T-helper 17 cell (primary cell): ENCODE measurements around the gene SLC6A2. TPM values are rescaled to one million over a fixed set of nuclear protein-coding genes. Genes with fewer than 3 reads are reported as not detected.

Source experiments
- ATAC-seq: fragments of 150-1000 bp; cut with Tn5 transposase; 2 replicates; pipeline ENCODE4 v1.10.0; 2021; ENCODE audit warnings: mild to moderate bottlenecking, moderate library complexity
- DNase-seq, 3 donors: peaks; one replicate each; pipeline versions ENCODE4 v3.0.0 to v3.0.0-alpha.2; 2020 to 2021
- H3K9me3 ChIP-seq: one replicate; pipeline ENCODE4 v1.7.0; 2013; ENCODE audit warnings: low read length, mild to moderate bottlenecking; ENCODE audit not compliant: control insufficient read depth, poor library complexity, severe bottlenecking
- H3K27ac Mint-ChIP-seq: one replicate; pipeline ENCODE4 v1.8.0; 2022; ENCODE audit warnings: mild to moderate bottlenecking, moderate library complexity, mixed read lengths
- H3K27me3 Mint-ChIP-seq: one replicate; pipeline ENCODE4 v1.8.0; 2022; ENCODE audit warnings: mixed read lengths
- H3K36me3 Mint-ChIP-seq: one replicate; pipeline ENCODE4 v1.8.0; 2022; ENCODE audit warnings: low read depth, mixed read lengths
- H3K4me1 Mint-ChIP-seq: one replicate; pipeline ENCODE4 v1.8.0; 2022; ENCODE audit warnings: mild to moderate bottlenecking, mixed read lengths
- H3K4me3 Mint-ChIP-seq: one replicate; pipeline ENCODE4 v1.8.0; 2022; ENCODE audit warnings: mild to moderate bottlenecking, moderate library complexity, mixed read lengths
- total RNA-seq, 4 donors: library from RNA in 2 of 4; stranded (reverse) in 2 of 4; gene quantifications; one replicate each; pipeline ENCODE4 v1.2.3 and lab custom pipeline; 2022 to 2026

Gene SLC6A2
- total RNA-seq, 2 donors from 2014 or later, result not detected

DNA sequence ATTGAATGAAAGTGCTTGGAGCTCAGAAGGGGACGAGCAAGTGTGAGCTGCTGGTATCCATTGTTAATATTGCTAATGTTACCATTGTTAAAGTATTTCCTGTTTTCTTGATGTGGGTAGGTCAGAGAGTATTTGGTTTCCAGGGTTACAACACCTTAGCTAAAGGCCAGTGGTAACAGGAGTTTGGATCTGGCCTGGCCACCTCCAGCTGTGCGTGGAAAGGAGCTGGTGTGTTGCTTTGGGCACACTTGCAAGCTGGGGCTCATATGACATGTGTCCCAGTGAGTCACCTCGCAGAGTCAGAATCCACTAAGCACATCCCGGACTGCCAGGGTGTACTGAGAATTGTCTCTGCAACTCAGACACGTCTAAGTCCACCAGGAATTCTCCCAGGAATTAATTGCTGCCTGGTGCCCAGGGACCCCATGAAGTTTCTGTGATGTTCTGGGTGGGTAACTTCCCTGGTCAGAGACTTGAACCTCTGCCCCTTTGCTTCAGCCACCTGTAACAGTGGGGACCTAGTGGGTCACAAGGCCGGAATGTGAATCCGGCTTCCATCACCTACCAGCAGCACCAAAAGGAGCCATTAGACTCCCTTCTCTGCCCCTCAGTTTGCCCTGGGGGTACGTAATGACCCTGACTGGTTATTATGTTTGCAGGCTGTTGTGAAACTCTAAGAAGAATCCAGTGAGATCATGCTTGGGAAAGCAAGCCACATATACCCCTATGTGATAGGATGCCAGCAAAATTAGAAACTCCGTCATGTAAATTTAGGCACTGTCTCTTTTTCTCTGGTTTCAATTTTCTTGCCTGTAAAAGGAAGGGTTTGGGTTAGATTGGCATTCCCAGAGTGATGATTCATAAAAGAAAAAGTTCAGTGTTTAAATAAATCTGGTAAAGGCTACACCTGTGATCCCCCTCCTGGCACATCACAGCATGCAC lies 12.8 kb downstream of the SLC6A2 start:
- Mint-ChIP-seq H3K36me3 (no peaks in the 10 kb centered on the region), H3K4me3 (no peak overlapping the region), H3K27ac (no peak overlapping the region), H3K4me1 (no peaks in the 10 kb centered on the region), H3K27me3 (peaks cover 9% of the 10 kb centered on the region)
- no peaks in the 10 kb centered on the region for H3K9me3 ChIP-seq
- no peak for ATAC-seq
- DNase-seq, result no peak

GRCh38 chr16:55671206-55671973 lies 15.6 kb downstream of the SLC6A2 start:
- Mint-ChIP-seq H3K4me3 (no peak overlapping the region), H3K36me3 (no peaks in the 10 kb centered on the region), H3K4me1 (no peaks in the 10 kb centered on the region), H3K27me3 (peaks cover 11% of the 10 kb centered on the region), H3K27ac (no peak overlapping the region)
- ATAC-seq (no peak), DNase-seq (no peak)
- H3K9me3 ChIP-seq, result no peaks in the 10 kb centered on the region

DNA sequence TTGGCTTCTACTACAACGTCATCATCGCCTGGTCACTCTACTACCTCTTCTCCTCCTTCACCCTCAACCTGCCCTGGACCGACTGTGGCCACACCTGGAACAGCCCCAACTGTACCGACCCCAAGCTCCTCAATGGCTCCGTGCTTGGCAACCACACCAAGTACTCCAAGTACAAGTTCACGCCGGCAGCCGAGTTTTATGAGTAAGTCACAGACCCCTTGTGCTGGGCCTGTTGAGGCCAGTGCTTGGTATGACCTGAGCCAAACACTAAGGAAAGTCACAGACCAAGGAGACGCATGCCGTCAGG lies 16.1 kb downstream of the SLC6A2 start:
- ATAC-seq (no peak), DNase-seq (no peak)
- no peaks in the 10 kb centered on the region for H3K9me3 ChIP-seq
- Mint-ChIP-seq H3K4me1 (no peaks in the 10 kb centered on the region), H3K36me3 (no peaks in the 10 kb centered on the region), H3K27me3 (peaks cover 10% of the 10 kb centered on the region), H3K27ac (no peak overlapping the region), H3K4me3 (no peak overlapping the region)

DNA sequence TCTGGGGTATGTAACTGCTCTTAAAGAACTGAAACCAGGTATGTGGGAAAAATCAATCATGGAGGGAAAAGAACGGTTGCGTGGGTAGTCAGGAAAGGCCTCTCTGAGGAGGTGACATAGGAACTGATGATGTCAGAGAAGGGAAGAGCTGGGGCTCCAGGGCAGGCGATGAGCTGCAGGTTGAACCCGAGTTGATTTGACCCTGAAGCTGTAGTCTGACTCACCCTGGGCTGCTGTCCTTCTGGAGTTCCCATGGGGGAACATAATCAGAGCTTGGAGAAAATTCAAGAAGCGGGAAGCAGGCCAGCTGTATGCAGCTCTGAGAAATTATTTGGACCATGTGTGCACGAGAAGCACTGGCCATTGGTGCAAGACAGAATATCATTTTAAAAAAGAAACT lies 16.7 kb downstream of the SLC6A2 start:
- Mint-ChIP-seq H3K36me3 (no peaks in the 10 kb centered on the region), H3K27me3 (peaks cover 7% of the 10 kb centered on the region), H3K4me3 (no peak overlapping the region), H3K4me1 (no peaks in the 10 kb centered on the region), H3K27ac (no peak overlapping the region)
- DNase-seq (no peak), ATAC-seq (no peak)
- H3K9me3 ChIP-seq, result no peaks in the 10 kb centered on the region

- no peak overlapping the region for H3K4me3 Mint-ChIP-seq
- H3K4me1 Mint-ChIP-seq, result peaks cover 2% of the 10 kb centered on the region
- H3K36me3 Mint-ChIP-seq, result no peaks in the 10 kb centered on the region
- no peak overlapping the region for H3K27ac Mint-ChIP-seq
- DNase-seq (no peak), ATAC-seq (no peak)
- H3K9me3 ChIP-seq, result no peaks in the 10 kb centered on the region
- peaks cover 45% of the 10 kb centered on the region for H3K27me3 Mint-ChIP-seq
These were observed 22.5 kb downstream of the SLC6A2 start for GRCh38 chr16:55678161-55678821.

DNA sequence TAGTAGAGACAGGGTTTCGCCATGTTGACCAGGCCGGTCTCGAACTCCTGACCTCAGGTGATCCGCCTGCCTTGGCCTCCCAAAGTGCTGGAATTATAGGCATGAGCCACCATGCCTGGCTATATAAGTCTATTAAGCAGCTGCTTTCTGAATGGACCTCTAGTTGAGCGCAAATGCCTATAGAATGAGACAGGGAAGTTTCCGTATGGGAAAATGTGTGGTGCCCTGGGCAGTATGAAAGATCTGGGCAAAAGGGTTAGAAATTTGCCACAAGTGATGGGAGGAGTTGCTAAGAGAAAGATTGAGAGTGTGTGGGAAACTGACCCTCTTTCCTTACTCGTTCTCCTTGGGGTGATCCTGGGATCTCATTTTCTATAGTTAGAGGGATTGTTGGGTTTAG lies 26.3 kb downstream of the SLC6A2 start:
- no peak overlapping the region for H3K27ac Mint-ChIP-seq
- no peak for ATAC-seq
- H3K9me3 ChIP-seq, result no peaks in the 10 kb centered on the region
- DNase-seq, result no peak
- H3K36me3 Mint-ChIP-seq, result no peaks in the 10 kb centered on the region
- peaks cover 2% of the 10 kb centered on the region for H3K4me1 Mint-ChIP-seq
- no peak overlapping the region for H3K4me3 Mint-ChIP-seq
- peaks cover 51% of the 10 kb centered on the region for H3K27me3 Mint-ChIP-seq

DNA sequence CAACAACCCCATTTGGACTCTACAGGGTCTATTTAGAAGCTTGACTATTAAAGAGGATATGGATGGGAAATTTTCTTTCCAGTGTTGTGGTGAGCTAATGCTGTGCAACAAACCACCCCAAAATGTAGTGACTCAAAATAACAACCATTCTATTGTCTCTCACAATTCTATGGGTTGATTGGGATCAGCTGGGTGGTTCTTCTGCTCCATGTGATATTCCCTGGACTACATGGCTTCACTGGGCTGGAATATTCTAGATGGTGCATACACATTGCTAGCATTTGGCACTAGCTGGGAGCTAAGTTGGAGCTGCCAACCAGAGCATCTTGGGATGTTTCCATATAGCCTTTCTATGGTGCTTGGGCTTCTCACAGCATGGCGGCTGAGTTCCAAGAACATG lies 30.2 kb downstream of the SLC6A2 start:
- Mint-ChIP-seq H3K27ac (no peak overlapping the region), H3K27me3 (peaks cover 44% of the 10 kb centered on the region), H3K4me3 (no peak overlapping the region), H3K36me3 (no peaks in the 10 kb centered on the region), H3K4me1 (no peaks in the 10 kb centered on the region)
- no peaks in the 10 kb centered on the region for H3K9me3 ChIP-seq
- no peak for DNase-seq
- ATAC-seq, result no peak

- H3K36me3 Mint-ChIP-seq, result no peaks in the 10 kb centered on the region
- no peaks in the 10 kb centered on the region for H3K9me3 ChIP-seq
- no peaks in the 10 kb centered on the region for H3K4me1 Mint-ChIP-seq
- no peak for ATAC-seq
- no peak overlapping the region for H3K4me3 Mint-ChIP-seq
- H3K27me3 Mint-ChIP-seq, result peaks cover 42% of the 10 kb centered on the region
- no peak for DNase-seq
- H3K27ac Mint-ChIP-seq, result no peak overlapping the region
These were observed 30.9 kb downstream of the SLC6A2 start for GRCh38 chr16:55686671-55687070.

- no peak for DNase-seq
- no peaks in the 10 kb centered on the region for H3K9me3 ChIP-seq
- Mint-ChIP-seq H3K4me1 (no peaks in the 10 kb centered on the region), H3K4me3 (no peak overlapping the region), H3K36me3 (no peaks in the 10 kb centered on the region), H3K27ac (no peak overlapping the region), H3K27me3 (peaks cover 40% of the 10 kb centered on the region)
- no peak for ATAC-seq
These were observed 32.0 kb downstream of the SLC6A2 start for GRCh38 chr16:55687802-55688201.

DNA sequence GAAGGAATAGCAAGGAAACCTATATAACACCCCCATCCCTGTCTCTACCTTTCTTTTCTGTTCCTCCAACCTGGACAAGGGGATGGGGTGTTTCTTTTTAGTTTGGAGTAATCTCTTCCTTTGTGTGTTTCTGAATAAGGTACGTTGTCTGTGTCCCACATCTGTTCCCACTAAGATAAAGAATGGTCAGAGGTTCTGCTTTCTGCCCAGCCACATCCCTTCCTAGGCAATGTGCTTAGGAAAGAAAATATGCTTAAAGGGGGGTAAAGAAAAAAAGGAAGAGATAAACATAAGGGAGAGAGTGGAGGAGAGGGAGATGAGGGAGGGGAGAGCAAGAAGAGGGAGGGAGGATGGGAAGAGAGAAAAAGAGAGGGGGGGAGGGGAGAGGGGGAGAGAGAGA lies 35.1 kb downstream of the SLC6A2 start:
- Mint-ChIP-seq H3K4me1 (no peaks in the 10 kb centered on the region), H3K36me3 (no peaks in the 10 kb centered on the region), H3K27ac (no peak overlapping the region), H3K4me3 (no peak overlapping the region), H3K27me3 (peaks cover 29% of the 10 kb centered on the region)
- no peak for ATAC-seq
- H3K9me3 ChIP-seq, result no peaks in the 10 kb centered on the region
- DNase-seq, result no peak

DNA sequence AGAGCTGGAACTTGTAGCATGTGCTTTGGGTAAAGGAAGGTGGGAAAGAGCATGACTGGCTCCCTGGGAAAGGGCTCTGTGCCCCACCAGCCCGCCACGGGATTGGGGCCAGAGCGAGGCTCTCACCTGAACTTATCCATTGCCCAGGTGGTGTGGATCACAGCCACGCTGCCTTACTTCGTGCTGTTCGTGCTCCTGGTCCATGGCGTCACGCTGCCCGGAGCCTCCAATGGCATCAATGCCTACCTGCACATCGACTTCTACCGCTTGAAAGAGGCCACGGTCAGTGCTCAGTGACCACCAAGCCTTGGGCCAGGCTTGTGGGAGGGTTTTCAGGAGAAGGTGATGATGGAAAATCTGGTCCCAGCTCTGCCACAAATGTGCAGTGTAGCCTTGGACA lies 36.0 kb downstream of the SLC6A2 start:
- no peak for DNase-seq
- no peaks in the 10 kb centered on the region for H3K9me3 ChIP-seq
- H3K27me3 Mint-ChIP-seq, result peaks cover 29% of the 10 kb centered on the region
- no peak for ATAC-seq
- no peaks in the 10 kb centered on the region for H3K36me3 Mint-ChIP-seq
- no peaks in the 10 kb centered on the region for H3K4me1 Mint-ChIP-seq
- H3K27ac Mint-ChIP-seq, result no peak overlapping the region
- no peak overlapping the region for H3K4me3 Mint-ChIP-seq

DNA sequence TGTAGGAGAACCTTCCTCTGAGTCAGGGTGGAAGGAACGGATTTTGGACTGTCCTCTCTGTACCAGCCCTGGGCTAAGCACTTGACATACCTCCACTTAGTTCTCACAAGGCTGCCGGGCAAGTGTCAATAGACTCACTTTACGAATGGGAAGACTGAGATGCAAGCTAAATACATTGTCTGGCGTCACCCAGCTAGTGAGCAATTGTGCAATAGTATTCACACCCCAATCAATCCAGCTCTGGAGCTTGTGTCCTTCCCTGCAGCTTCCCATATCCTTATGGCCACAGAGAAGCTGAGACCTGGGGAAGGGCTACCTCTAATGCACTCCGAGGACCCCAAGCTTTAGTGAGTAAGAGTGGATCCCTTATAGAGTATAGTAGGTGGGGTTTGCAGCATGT lies 39.8 kb downstream of the SLC6A2 start:
- Mint-ChIP-seq H3K27me3 (peaks cover 22% of the 10 kb centered on the region), H3K27ac (no peak overlapping the region), H3K4me1 (peaks cover 3% of the 10 kb centered on the region), H3K4me3 (no peak overlapping the region), H3K36me3 (no peaks in the 10 kb centered on the region)
- DNase-seq (no peak), ATAC-seq (no peak)
- H3K9me3 ChIP-seq, result no peaks in the 10 kb centered on the region

DNA sequence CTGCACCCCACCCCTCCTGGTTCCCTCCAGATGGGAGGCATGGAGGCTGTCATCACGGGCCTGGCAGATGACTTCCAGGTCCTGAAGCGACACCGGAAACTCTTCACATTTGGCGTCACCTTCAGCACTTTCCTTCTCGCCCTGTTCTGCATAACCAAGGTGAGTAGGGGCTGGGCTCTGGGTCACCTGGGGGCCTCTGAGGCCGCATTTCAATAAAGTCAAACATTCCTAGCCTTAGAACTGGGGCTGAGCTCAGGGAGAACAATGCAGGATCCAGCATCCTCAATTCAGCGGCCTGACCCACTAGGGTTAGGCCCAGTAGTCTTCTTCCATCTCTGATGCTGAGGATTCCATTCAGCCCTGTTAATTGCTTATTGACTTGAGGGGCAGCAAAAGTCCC lies 42.1 kb downstream of the SLC6A2 start:
- DNase-seq (no peak), ATAC-seq (no peak)
- Mint-ChIP-seq H3K4me3 (no peak overlapping the region), H3K27ac (no peak overlapping the region), H3K27me3 (peaks cover 11% of the 10 kb centered on the region), H3K4me1 (peaks cover 9% of the 10 kb centered on the region), H3K36me3 (no peaks in the 10 kb centered on the region)
- no peaks in the 10 kb centered on the region for H3K9me3 ChIP-seq
